ENCODE results near the gene POLR2E.
A peak's percentile ranks its signal among the peaks of the same experiment; 100 is the strongest.

The POLR2E gene

GRCh38 chr19:1109697-1110671, 14.8 kb upstream of the POLR2E start:
- no peak for DNase-seq

GRCh38 chr19:1109032-1109551, 13.9 kb upstream of the POLR2E start:
- DNase-seq: no peak

GRCh38 chr19:1108291-1109031, 13.3 kb upstream of the POLR2E start:
- no peak for DNase-seq

GRCh38 chr19:1107661-1108261, 12.6 kb upstream of the POLR2E start:
- no peak for DNase-seq

GRCh38 chr19:1106841-1107660, 11.9 kb upstream of the POLR2E start:
- DNase-seq: no peak

GRCh38 chr19:1105873-1106840, 11.0 kb upstream of the POLR2E start:
- DNase-seq: no peak

- DNase-seq: no peak
Measured at GRCh38 chr19:1105008-1105872, 10.1 kb upstream of the POLR2E start.

GRCh38 chr19:1104311-1105007, 9.3 kb upstream of the POLR2E start:
- peak; percentile 75 for DNase-seq

GRCh38 chr19:1103708-1104310, 8.6 kb upstream of the POLR2E start, which contains the start of gene GPX4:
Gene GPX4, plus strand, starts transcription at chr19:1103994. Its CDS starts 50 bp downstream, at chr19:1104044.
- DNase-seq: peak; percentile 99

- no peak for DNase-seq
Measured at GRCh38 chr19:1103132-1103707, 8.0 kb upstream of the POLR2E start.

GRCh38 chr19:1102407-1103131, 7.4 kb upstream of the POLR2E start:
- no peak for DNase-seq

- DNase-seq: no peak
Measured at GRCh38 chr19:1101337-1101698, 6.1 kb upstream of the POLR2E start.

GRCh38 chr19:1098177-1099051, 3.2 kb upstream of the POLR2E start:
- DNase-seq: no peak

GRCh38 chr19:1097810-1098176, 2.6 kb upstream of the POLR2E start:
- DNase-seq: no peak

GRCh38 chr19:1094655-1094977, 559 bp downstream of the POLR2E start:
- DNase-seq: no peak

GRCh38 chr19:1093811-1094553, 1.2 kb downstream of the POLR2E start:
- no peak for DNase-seq

Measured in right forelimb (tissue), 1 donor.